WERI-Rb-1 (cell line): ENCODE measurements around the gene SLC39A6.

Experiments
- DNase-seq: peaks from one replicate; pipeline ENCODE4 v3.0.0-alpha.2; 2020
- H3K27ac ChIP-seq: fragments of 250-450 bp; sonication (Bioruptor Pico); 2 replicates; pipeline ENCODE4 v1.5.1; 2020; ENCODE audit warnings: mild to moderate bottlenecking, moderate library complexity
- H3K27me3 ChIP-seq: fragments of 250-450 bp; sonication (Bioruptor Pico); 2 replicates; pipeline ENCODE4 v1.5.1; 2021; ENCODE audit warnings: mild to moderate bottlenecking, low read depth, moderate library complexity; ENCODE audit not compliant: insufficient read depth, severe bottlenecking
- H3K36me3 ChIP-seq: fragments of 250-450 bp; sonication (Bioruptor Pico); 2 replicates; pipeline ENCODE4 v1.5.1; 2020; ENCODE audit warnings: mild to moderate bottlenecking, moderate library complexity
- H3K4me3 ChIP-seq: 2 replicates; pipeline ENCODE4 v1.5.1; 2011; ENCODE audit warnings: low read depth, mild to moderate bottlenecking, control low read depth, low read length
- H3K9me3 ChIP-seq: fragments of 250-450 bp; sonication (Bioruptor Pico); 2 replicates; pipeline ENCODE4 v1.5.1; 2021; ENCODE audit warnings: mild to moderate bottlenecking, moderate library complexity; ENCODE audit not compliant: severe bottlenecking
- CTCF ChIP-seq: IDR thresholded peaks from 2 replicates; pipeline ENCODE4 v1.5.1; 2011; ENCODE audit warnings: low read depth, mild to moderate bottlenecking, control low read depth, inconsistent platforms, low read length

SLC39A6 gene

GRCh38 chr18:36064027-36064808, 64.9 kb downstream of the SLC39A6 start:
- no peaks in the 10 kb centered on the region for H3K27me3 ChIP-seq
- TF ChIP-seq CTCF: no peak
- DNase-seq: no peak
- H3K27ac ChIP-seq: no peak overlapping the region
- H3K9me3 ChIP-seq: no peaks in the 10 kb centered on the region
- H3K36me3 ChIP-seq: peaks cover 11% of the 10 kb centered on the region
- H3K4me3 ChIP-seq: no peak overlapping the region

GRCh38 chr18:36058674-36059073, 70.5 kb downstream of the SLC39A6 start:
- Histone ChIP-seq H3K9me3 (no peaks in the 10 kb centered on the region), H3K4me3 (no peak overlapping the region), H3K27me3 (no peaks in the 10 kb centered on the region), H3K27ac (no peak overlapping the region), H3K36me3 (no peaks in the 10 kb centered on the region)
- DNase-seq: no peak
- no peak for TF ChIP-seq CTCF
